Sigmoid colon (tissue), 7 donors: Measurements from ENCODE around the gene PCOLCE2. TPM values are rescaled to one million over a fixed set of nuclear protein-coding genes. Genes with fewer than 3 reads are reported as not detected.

Experiments used
- DNase-seq: peaks from one replicate; pipeline ENCODE4 v3.0.0-alpha.2; 2019
- H3K27ac ChIP-seq, 4 donors: fragments of 200-600 bp; sonication (generic); one replicate each; pipeline ENCODE4 v1.5.1; 2016 to 2019; ENCODE audit warnings: mild to moderate bottlenecking in 1 of 4
- H3K27me3 ChIP-seq, 3 donors: fragments of 200-600 bp; sonication (generic); one replicate each; pipeline ENCODE4 v1.5.1; 2019; ENCODE audit warnings: mild to moderate bottlenecking in 1 of 3
- H3K36me3 ChIP-seq, 4 donors: fragments of 200-600 bp; sonication (generic); one replicate each; pipeline ENCODE4 v1.5.1; 2016 to 2019
- H3K4me1 ChIP-seq, 4 donors: fragments of 200-600 bp; sonication (generic); one replicate each; pipeline ENCODE4 v1.5.1; 2017 to 2019
- H3K4me3 ChIP-seq, 4 donors: fragments of 200-600 bp; sonication (generic); one replicate each; pipeline ENCODE4 v1.5.1; 2017 to 2019; ENCODE audit warnings: mild to moderate bottlenecking in 2 of 4, moderate library complexity in 1 of 4
- H3K9me3 ChIP-seq, 4 donors: fragments of 200-600 bp in 3 of 4; sonication (generic) in 3 of 4; one replicate each; pipeline versions ENCODE4 v1.5.1 to v1.6.1; 2013 to 2019
- EP300 ChIP-seq, 4 donors: sonication (generic); formaldehyde crosslinking; IDR thresholded peaks; one replicate each; pipeline ENCODE4 v1.6.1; 2017; ENCODE audit warnings: antibody characterized with exemption in 4 of 4
- POLR2A ChIP-seq, 2 donors: fragments of 450-650 bp; IDR thresholded peaks; one replicate each; pipeline ENCODE4 v1.6.1; 2016; ENCODE audit warnings: antibody characterized with exemption in 2 of 2, mild to moderate bottlenecking in 2 of 2, moderate library complexity in 2 of 2
- POLR2AphosphoS5 ChIP-seq, 4 donors: sonication (generic); formaldehyde crosslinking; IDR thresholded peaks; one replicate each; pipeline ENCODE4 v1.6.1; 2017; ENCODE audit warnings: antibody characterized with exemption in 4 of 4
- WGBS, 2 donors: extraction: QIAGEN DNeasy Blood & Tissue Kit; methylation state at CpG; one replicate each; pipeline ENCODE4 v1.1.7; 2013; 5-methylcytosine and 5-hydroxymethylcytosine counted together
- intact Hi-C: fragments of 100-400 bp; cut with DNase I; formaldehyde crosslinking; loops from one replicate; pipeline ENCODE4 v1.15.1; 2023
- polyA plus RNA-seq, 3 donors: library from polyadenylated mRNA; stranded (reverse); fragments of 200-250 nt; gene quantifications; one replicate each; pipeline ENCODE4 v1.2.3, GENCODE V29; 2013
- total RNA-seq, 4 donors: library from RNA; depleted of rRNA; stranded (reverse); fragments of >200 nt; gene quantifications; one replicate each; pipeline ENCODE4 v1.1.0, GENCODE V29; 2016
- TF ChIP-seq, protein P1 (sequence below), 4 experiments: fragments of 450-650 bp in 3 of 4; fragments of 200-600 bp in 1 of 4; IDR thresholded peaks; one replicate each; pipeline ENCODE4 v1.5.1; 2016 to 2019; ENCODE audit warnings: antibody characterized with exemption in 4 of 4, mild to moderate bottlenecking in 3 of 4, moderate library complexity in 2 of 4
- donor health status: healthy with polysubstance abuse.
- donor health status: Bipolar disorder and iron deficiency.
- donor health status: healthy.

Gene PCOLCE2
- total and polyA plus RNA-seq, 7 donors, result 3.6 to 33.9 (median 16.3) TPM; not detected in 1

DNA sequence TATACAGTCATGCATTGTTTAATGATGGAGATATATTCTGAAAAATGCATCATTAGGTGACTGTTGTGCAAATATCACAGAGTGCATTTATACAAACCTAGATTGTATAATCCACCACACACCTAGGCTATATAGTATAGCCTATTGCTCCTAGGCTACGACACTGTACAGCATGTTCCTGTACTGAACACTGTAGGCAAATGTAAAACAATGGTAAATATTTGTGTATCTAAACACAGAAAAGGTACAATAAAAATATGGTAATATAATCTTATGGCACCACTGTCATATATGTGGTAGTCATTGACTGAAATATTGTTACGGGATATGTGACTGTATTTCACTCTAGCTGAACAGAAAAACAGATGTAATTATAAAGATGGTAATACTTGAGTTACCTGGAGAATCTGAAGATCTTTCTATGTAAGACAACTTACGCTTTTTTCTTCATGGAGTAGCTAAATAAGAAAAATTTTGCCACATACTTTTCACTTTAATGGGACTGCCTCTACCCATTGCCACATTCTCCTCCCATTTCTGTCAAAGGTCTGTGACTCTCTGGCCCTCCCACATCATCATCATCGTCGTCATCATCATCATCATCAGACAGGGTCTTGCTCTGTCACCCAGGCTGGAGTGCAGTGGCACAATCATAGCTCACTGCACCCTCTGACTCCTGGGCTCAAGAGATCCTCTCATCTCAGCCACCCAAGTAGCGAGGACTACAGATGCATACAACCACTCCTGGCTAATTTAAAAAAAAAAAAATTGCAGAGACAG is 7.2 kb downstream of the PCOLCE2 start:
- Histone ChIP-seq H3K36me3 (no peaks in the 10 kb centered on the region), H3K4me1 (no peaks in the 10 kb centered on the region), H3K9me3 (no peaks in the 10 kb centered on the region), H3K27ac (no peak overlapping the region), H3K27me3 (no peaks in the 10 kb centered on the region), H3K4me3 (no peak overlapping the region)
- intact Hi-C loops, result no loop called here
- WGBS, 2 donors, result 64 to 82% methylated on average over 6 of the region's 6 CpGs
- no peak for DNase-seq
- TF ChIP-seq POLR2A (IDR thresholded peaks at IDR 0.05) (no peak), POLR2AphosphoS5 (IDR thresholded peaks at IDR 0.05) (no peak), EP300 (IDR thresholded peaks at IDR 0.05) (no peak)
- TF ChIP-seq, protein P1, sequence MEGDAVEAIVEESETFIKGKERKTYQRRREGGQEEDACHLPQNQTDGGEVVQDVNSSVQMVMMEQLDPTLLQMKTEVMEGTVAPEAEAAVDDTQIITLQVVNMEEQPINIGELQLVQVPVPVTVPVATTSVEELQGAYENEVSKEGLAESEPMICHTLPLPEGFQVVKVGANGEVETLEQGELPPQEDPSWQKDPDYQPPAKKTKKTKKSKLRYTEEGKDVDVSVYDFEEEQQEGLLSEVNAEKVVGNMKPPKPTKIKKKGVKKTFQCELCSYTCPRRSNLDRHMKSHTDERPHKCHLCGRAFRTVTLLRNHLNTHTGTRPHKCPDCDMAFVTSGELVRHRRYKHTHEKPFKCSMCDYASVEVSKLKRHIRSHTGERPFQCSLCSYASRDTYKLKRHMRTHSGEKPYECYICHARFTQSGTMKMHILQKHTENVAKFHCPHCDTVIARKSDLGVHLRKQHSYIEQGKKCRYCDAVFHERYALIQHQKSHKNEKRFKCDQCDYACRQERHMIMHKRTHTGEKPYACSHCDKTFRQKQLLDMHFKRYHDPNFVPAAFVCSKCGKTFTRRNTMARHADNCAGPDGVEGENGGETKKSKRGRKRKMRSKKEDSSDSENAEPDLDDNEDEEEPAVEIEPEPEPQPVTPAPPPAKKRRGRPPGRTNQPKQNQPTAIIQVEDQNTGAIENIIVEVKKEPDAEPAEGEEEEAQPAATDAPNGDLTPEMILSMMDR (IDR thresholded peaks at IDR 0.05), result no peak

DNA sequence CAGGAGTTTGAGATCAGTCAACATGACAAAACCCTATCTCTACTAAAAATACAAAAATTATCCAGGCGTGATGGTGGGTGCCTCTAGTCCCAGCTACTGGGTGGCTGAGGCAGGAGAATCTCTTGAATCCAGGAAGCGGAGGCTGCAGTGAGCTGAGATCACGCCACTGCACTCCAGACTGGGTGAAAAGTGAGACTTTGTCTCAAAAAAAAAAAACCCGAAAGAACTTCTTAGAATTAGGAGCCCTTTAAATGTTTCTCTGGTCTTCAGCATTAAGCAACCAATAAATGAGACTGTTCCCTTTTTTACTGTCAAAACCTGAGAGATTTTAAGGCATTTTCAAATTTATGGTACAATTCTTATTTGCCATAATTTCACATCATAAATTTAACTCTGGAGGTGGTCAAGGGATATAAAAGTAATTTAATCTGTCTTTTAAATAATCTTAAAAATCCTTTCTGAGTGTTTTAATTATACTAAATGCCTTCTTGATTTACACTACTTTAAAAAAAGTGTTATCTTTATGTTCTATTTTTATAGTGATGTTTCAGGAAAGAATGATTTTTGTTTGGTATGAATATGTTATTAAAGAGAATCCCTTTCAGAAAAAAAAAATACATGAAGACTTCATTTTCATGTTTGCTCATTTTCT is 10.1 kb downstream of the PCOLCE2 start:
- no peak for DNase-seq
- H3K9me3 ChIP-seq, result no peaks in the 10 kb centered on the region
- no peaks in the 10 kb centered on the region for H3K36me3 ChIP-seq
- H3K4me3 ChIP-seq, result no peak overlapping the region
- H3K4me1 ChIP-seq, result no peaks in the 10 kb centered on the region
- intact Hi-C loops, result no loop called here
- TF ChIP-seq POLR2AphosphoS5 (IDR thresholded peaks at IDR 0.05) (no peak), EP300 (IDR thresholded peaks at IDR 0.05) (no peak), POLR2A (IDR thresholded peaks at IDR 0.05) (no peak)
- TF ChIP-seq, protein P1 (IDR thresholded peaks at IDR 0.05), result no peak
- H3K27me3 ChIP-seq, result no peaks in the 10 kb centered on the region
- 87% methylated on average over 4 of the region's 4 CpGs for WGBS, 2 donors
- H3K27ac ChIP-seq, result no peak overlapping the region

DNA sequence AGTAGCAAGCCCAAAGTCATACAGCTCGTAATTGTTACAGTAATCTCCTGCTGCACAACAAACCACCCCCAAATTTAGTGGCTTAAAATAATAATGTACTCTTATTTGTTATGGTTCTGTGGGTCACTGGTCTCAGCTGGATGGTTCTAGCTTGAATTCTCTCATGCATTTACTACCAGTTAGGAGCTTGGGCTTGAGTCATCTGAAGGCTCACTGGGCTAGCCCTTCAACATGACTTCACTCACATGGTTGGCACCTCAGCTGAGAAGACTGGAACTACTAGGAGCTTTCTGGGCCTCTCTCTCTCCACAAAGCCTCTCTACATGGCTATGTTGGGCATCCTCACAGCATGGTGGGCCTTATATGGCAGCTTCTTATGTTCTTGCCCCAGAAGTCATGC is 12.5 kb downstream of the PCOLCE2 start:
- Histone ChIP-seq H3K4me1 (no peaks in the 10 kb centered on the region), H3K36me3 (no peaks in the 10 kb centered on the region), H3K4me3 (no peak overlapping the region), H3K27ac (no peak overlapping the region), H3K9me3 (no peaks in the 10 kb centered on the region), H3K27me3 (no peaks in the 10 kb centered on the region)
- TF ChIP-seq EP300 (IDR thresholded peaks at IDR 0.05) (no peak), POLR2A (IDR thresholded peaks at IDR 0.05) (no peak), POLR2AphosphoS5 (IDR thresholded peaks at IDR 0.05) (no peak)
- TF ChIP-seq, protein P1 (IDR thresholded peaks at IDR 0.05), result no peak
- intact Hi-C loops, result no loop called here
- no peak for DNase-seq
- WGBS, 2 donors, result 57 to 81% methylated on average over 1 of the region's 1 CpG

DNA sequence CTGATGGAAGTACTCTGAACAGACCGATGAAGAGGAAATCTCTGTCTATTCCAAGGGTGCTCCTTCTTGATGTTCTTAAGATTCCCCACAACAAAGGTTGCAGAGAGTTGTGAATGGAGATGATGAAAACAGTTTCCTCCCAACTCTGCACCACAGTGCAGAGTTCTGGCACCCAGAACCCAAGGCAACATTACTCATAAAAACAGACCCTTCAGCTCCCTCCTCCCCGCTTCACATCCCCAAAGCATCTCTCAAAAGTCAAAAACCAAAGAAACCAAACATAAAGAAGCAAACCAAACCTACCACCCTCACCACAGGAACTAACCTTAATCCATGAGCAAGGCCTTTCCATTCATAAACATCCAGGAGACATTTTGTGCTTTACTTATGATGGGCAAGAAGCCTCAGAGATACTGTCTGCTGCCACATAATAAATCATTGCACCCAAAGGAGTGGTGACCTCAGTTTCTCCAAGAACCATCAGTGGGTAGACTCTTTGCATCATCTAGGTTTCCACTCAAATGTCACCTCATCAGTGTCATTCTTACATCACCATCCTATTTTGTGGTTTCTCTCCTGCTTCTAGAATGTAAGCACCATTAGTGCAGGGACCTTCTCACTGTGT is 13.2 kb downstream of the PCOLCE2 start:
- TF ChIP-seq, protein P1 (IDR thresholded peaks at IDR 0.05), result no peak
- TF ChIP-seq POLR2A (IDR thresholded peaks at IDR 0.05), result no peak
- no peak for TF ChIP-seq POLR2AphosphoS5 (IDR thresholded peaks at IDR 0.05)
- no peak for TF ChIP-seq EP300 (IDR thresholded peaks at IDR 0.05)
- no peaks in the 10 kb centered on the region for H3K9me3 ChIP-seq
- intact Hi-C loops, result no loop called here
- 96 to 97% methylated on average over 2 of the region's 2 CpGs for WGBS, 2 donors
- no peaks in the 10 kb centered on the region for H3K27me3 ChIP-seq
- no peak for DNase-seq
- H3K4me1 ChIP-seq, result no peaks in the 10 kb centered on the region
- H3K4me3 ChIP-seq, result no peak overlapping the region
- no peaks in the 10 kb centered on the region for H3K36me3 ChIP-seq
- no peak overlapping the region for H3K27ac ChIP-seq
